ENCODE data around the gene TM4SF4. TPM values are rescaled to one million over a fixed set of nuclear protein-coding genes. Genes with fewer than 3 reads are reported as not detected.

TM4SF4 gene
- total RNA-seq, 1 experiment from 2014 or later, result not detected

DNA sequence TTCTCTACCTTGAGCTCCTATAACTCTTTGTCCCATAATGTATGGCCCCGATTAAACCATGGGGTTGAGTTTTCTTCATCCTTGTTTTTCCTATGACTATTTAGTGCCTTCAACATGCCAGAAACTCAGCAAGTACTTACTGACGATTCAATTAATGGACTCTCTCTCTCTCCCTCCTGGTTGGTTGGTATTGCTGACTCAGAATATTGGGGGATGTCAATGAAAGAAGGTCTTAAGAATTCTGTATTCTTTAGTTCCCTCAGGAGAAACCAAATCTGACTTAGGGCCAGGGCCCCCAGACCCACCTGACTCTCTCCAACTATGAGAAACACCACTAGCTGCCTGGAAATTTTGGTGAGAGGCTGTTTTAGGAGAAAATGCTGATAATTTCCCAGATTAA, 40.8 kb downstream of the TM4SF4 start:
- Mint-ChIP-seq H3K36me3 (ENCODE audit: insufficient read depth in 1 of 3, low read depth in 3 of 3) (peaks cover 0 to 2% (median 0%) of the 10 kb centered on the region in 3 experiments; a peak in 2 of 7 replicates), H3K27me3 (ENCODE audit: low read depth) (peaks cover 1% of the 10 kb centered on the region), H3K27ac (no peak overlapping the region), H3K4me1 (peaks cover 6 to 8% of the 10 kb centered on the region in 2 experiments), H3K9me3 (no peaks in the 10 kb centered on the region; a peak in 1 of 5 replicates), H3K4me3 (no peak overlapping the region)
- no peak for DNase-seq
- Histone ChIP-seq H3K56ac (ENCODE audit: insufficient read length, low read depth, low read length) (no peak overlapping the region), H4K5ac (ENCODE audit: insufficient read length, low read depth, low read length) (no peak overlapping the region), H2BK20ac (ENCODE audit: low read depth, low read length, poor library complexity, severe bottlenecking) (no peak overlapping the region), H3K14ac (ENCODE audit: insufficient read depth, low read length) (no peak overlapping the region), H2BK15ac (ENCODE audit: low read depth, low read length) (no peak overlapping the region), H3K4me2 (ENCODE audit: insufficient read depth, insufficient read length, low read length) (no peak overlapping the region), H2AK5ac (ENCODE audit: insufficient read length, low read length) (no peak overlapping the region), H2BK12ac (ENCODE audit: insufficient read length, low read depth, low read length) (no peak overlapping the region), H3K18ac (ENCODE audit: insufficient read length, low read depth, low read length) (no peak overlapping the region), H3T11ph (ENCODE audit: low read length) (no peak overlapping the region), H2BK120ac (ENCODE audit: low read depth, low read length, poor library complexity, severe bottlenecking) (no peak overlapping the region), H3K9me3 (ENCODE audit: control insufficient read depth, low read depth, low read length) (no peaks in the 10 kb centered on the region), H3K27me3 (ENCODE audit: insufficient read depth, low read length) (no peaks in the 10 kb centered on the region), H3K23ac (ENCODE audit: insufficient read length, low read depth, low read length) (no peak overlapping the region), H3K9ac (ENCODE audit: extremely low read depth, insufficient read length, low read length) (no peak overlapping the region), H4K8ac (replicated peaks; ENCODE audit: insufficient read length, low read depth, low read length) (no peak overlapping the region), H4K20me1 (ENCODE audit: control insufficient read depth, insufficient read depth, insufficient read length) (no peaks in the 10 kb centered on the region), H3K79me1 (ENCODE audit: insufficient read depth, low read depth, low read length, poor library complexity, severe bottlenecking) (no peaks in the 10 kb centered on the region), H3K27ac (ENCODE audit: insufficient read length, low read depth, low read length) (no peak overlapping the region), H2AFZ (ENCODE audit: low read length) (no peak overlapping the region), H4K91ac (ENCODE audit: insufficient read length, low read depth, low read length) (no peak overlapping the region), H3K4ac (ENCODE audit: low read depth, low read length) (no peak overlapping the region), H2BK5ac (ENCODE audit: insufficient read length, low read length) (no peak overlapping the region), H3K23me2 (ENCODE audit: insufficient read length, low read depth, low read length, poor library complexity, severe bottlenecking) (no peaks in the 10 kb centered on the region), H3K4me1 (ENCODE audit: insufficient read depth, low read length) (no peaks in the 10 kb centered on the region), H3K79me2 (ENCODE audit: insufficient read depth, low read length) (no peaks in the 10 kb centered on the region)
- TF ChIP-seq, protein P1, sequence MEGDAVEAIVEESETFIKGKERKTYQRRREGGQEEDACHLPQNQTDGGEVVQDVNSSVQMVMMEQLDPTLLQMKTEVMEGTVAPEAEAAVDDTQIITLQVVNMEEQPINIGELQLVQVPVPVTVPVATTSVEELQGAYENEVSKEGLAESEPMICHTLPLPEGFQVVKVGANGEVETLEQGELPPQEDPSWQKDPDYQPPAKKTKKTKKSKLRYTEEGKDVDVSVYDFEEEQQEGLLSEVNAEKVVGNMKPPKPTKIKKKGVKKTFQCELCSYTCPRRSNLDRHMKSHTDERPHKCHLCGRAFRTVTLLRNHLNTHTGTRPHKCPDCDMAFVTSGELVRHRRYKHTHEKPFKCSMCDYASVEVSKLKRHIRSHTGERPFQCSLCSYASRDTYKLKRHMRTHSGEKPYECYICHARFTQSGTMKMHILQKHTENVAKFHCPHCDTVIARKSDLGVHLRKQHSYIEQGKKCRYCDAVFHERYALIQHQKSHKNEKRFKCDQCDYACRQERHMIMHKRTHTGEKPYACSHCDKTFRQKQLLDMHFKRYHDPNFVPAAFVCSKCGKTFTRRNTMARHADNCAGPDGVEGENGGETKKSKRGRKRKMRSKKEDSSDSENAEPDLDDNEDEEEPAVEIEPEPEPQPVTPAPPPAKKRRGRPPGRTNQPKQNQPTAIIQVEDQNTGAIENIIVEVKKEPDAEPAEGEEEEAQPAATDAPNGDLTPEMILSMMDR (conservative IDR thresholded peaks at IDR 0.05), result no peak
- no CpG with 5 or more reads among the region's 2 CpGs for WGBS (ENCODE audit: extremely low coverage, insufficient read length, low lambda C conversion rate)
